ENCODE results near the gene IKZF3.
"Not testable (repeated sequence)": the region's sequence is repeated elsewhere in the genome, so short reads cannot be mapped to it uniquely, and the experiment has no call there.

Gene IKZF3

DNA sequence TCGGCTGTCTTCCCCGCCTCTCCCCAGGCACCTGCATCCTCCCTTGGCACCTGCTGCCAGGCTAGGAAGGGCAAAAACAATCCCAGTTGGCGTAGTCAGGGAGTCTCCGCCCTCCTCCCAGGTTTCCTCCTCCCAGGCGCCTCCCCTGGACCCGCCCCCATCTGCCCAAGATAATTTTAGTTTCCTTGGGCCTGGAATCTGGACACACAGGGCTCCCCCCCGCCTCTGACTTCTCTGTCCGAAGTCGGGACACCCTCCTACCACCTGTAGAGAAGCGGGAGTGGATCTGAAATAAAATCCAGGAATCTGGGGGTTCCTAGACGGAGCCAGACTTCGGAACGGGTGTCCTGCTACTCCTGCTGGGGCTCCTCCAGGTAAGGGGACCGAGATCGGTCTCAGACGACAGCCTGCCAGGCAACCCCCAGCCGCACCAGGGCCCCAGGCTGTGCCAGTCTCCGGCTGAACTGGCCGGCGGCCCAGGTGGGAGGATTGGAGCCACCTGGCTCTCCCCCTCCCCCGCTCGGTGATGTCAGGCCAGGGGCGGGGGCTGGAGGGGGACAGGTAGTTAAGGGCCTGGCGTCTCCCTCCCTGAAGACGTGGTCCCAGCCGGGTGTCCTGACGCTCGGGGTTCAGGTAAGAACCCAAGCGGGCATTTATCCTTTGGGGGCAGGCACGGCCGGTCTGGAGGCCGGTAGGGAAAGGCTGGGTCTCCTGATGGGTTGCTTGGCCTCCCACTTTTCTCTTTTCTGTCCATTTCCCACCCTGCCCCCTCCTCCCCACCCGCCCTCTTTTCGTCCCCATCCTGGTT lies 126.1 kb downstream of the IKZF3 start, which contains the start of gene GRB7:
Gene GRB7 (plus strand): TSS at position 179 of the 808 bp plus-strand sequence. CDS start 4,364 bp downstream, outside the sequence.
- DNase-seq: peak; percentile 71

DNA sequence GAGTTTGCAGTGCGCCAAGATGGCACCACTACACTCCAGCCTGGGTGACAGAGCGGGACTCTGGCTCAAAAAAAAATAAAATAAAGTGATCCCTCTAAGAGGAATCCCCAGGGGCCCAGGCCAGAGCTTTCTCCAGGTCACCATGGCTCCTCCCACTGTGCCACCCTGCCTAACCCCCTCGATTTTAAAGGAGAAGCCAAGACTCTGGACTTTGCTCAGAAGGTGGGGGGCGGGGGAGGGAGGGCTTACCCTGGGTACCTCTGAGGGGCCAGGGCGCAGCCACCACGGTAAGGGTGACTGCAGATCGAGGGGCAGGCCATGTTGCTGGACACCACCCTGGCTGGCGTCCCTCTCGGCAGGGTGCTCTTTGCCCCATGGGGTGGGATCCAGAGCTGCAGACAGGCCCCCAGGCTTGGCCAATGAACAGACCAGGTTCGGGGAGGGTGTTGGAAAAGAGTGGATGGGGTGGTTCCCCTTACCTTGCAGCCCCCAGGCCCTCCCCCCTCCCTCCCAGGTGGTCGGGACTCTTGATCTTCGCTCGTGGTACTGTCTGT lies 126.8 kb downstream of the IKZF3 start:
- DNase-seq: no peak

DNA sequence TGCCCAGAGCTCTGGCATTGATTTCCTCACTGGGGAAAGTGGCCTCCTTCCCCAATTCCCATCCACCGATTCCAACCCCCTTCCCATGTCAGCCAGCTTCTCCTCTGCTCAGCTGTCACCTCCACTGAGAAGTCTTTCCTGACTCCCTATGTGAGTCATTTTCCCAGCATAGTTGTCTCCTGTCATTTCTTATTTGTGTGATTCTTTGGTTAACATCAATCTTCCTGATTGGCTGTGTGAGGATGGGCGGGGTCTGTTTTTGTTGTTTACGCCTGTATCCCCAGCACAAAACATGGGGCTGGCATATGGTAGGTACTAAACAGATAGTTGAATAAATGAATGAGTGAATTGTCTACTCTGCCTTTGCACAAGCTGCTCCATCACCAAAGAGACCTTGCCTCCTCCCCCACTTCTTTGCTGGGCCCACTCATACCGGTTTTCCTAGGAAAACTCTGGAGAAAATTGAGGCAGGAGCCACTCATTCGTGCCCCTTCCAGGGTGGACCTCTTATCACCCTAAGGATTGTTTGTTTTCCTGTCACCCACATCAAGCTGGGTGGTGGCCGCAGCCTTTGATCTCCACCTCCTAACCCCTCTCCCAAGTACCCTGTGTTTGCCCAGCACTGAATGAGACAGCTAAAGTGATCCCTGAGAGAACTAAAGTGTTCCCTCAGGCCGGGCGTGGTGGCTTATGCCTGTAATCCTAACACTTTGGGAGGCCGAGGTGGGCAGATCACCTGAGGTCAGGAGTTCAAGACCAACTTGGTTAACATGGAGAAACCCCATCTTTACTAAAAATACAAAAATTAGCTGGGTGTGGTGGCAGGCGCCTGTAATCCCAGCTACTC lies 127.6 kb downstream of the IKZF3 start:
- no peak for DNase-seq

DNA sequence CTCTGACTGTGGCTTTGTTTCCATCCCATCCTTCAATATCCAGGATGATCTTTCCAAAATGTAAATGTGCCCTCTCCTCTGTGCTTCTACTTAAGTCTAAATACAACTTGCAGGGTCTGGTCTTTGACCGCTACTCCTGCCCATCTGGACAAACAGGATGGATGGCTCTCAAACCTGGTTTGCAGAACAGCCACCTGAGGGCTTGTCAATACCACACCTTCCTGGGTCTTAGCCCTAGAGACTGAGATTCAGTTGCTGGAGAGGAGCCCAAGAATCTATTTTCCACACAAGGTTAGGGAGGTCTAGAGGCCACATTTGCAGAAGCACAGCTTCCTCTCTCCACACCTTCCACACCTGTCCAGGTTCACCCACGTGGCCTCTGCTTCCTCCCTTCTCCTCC lies 128.2 kb downstream of the IKZF3 start:
- no peak for DNase-seq

DNA sequence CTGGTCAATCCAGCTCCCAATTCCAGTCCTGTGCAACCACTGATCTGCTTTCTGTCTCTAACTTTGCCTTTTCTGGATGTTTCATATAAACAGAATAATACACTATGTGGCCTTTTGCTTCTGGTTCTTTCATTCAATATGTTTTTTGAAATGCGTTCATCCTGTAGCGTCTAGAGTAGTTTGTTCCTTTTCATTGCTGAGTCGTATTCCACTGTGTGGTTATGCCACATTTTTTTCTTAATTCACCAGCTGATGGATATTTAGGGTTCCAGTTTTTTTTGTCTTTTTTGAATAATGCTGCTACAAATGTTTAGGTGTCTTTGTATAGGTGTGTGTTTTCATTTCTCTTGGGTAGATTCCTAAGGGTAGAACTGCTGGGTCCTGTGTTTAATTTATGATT lies 131.5 kb downstream of the IKZF3 start:
- no peak for DNase-seq

DNA sequence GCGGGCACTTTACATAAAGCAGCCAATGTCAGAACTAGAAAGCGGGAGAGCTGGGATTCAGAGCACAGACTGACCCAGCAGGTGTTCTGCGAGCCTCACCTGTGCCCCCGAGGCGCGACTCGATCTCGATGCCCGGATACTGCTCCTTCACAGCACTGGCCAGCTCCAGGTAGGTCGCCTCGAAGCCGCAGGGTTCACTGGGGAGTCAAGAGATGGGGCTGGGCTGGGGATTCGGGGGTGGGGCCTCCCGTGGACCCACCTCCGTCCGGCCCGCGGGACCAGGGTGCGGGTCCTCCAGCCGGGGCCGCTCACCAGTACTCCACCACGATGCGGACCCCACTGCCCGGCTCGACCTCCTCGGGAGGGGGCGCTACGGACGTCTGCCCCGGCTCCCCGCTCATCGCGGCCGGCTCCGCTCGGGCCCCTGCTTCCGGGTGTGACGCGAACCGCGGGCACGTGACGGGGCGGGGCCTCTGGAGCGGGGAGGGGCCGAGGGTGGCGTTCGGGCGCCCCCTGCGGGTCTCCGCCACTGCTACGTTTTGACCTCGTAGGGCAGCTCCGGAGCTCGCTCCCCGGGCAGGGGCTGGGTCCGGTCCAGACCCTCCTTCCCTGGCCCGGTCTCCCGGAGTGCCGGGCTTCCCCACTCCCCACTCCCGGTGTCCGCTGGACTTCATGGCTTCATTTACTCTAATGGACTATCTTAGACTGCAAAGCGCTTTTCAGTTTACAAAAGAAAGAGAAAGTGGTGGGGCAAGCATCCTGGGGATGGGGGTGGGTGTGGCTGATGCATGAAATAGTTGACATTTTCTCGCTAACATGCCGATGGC lies 133.8 kb downstream of the IKZF3 start, which contains the start of gene MIEN1:
Gene MIEN1 (minus strand): TSS at position 438 of the 827 bp plus-strand sequence. CDS start 37 bp downstream, at position 401.
- peak; percentile 74 for DNase-seq

DNA sequence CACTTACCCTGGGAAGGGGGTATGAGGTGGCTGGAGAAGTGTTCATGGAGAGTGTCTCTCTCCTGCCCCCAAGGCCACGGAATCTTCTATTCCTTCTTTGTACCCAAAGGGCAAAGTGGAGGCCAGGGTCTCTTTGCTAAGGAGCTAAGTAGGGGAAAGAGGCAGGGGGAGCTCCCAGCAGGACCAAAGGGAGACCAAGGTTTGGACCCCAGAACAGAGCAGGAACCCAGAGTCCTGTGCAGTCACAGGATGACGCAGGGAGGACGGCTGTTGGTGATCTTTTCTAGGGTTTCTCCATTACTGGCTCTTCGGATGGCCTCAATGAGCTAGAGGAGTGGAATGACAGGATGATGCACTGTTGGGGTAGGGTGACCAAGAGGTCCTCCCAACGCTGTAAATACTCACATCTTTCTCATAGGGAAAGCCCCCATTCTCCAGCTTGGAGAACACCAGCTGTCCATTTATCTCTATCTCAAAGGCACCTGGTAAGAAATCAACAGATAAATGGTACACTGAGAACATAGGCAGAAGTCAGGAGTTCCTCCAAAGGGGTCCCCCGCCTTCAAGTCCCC lies 134.7 kb downstream of the IKZF3 start:
- DNase-seq: no peak

DNA sequence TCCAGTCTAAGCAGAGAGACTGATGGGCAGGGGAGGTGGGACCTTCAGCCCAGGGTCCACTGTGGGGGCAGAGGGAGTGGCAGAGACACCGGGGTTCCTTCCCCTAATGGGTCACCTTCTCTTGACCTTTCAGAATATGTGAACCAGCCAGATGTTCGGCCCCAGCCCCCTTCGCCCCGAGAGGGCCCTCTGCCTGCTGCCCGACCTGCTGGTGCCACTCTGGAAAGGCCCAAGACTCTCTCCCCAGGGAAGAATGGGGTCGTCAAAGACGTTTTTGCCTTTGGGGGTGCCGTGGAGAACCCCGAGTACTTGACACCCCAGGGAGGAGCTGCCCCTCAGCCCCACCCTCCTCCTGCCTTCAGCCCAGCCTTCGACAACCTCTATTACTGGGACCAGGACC lies 136.6 kb downstream of the IKZF3 start:
- DNase-seq: no peak

DNA sequence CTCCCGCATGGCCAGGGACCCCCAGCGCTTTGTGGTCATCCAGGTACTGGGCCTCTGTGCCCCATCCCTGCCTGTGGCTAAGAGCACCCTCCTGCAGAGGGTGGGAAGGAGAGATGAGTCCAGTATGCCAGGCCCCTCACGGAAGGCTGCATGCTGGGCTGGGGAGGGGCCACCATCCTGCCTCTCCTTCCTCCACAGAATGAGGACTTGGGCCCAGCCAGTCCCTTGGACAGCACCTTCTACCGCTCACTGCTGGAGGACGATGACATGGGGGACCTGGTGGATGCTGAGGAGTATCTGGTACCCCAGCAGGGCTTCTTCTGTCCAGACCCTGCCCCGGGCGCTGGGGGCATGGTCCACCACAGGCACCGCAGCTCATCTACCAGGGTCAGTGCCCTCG lies 137.5 kb downstream of the IKZF3 start:
- no peak for DNase-seq

DNA sequence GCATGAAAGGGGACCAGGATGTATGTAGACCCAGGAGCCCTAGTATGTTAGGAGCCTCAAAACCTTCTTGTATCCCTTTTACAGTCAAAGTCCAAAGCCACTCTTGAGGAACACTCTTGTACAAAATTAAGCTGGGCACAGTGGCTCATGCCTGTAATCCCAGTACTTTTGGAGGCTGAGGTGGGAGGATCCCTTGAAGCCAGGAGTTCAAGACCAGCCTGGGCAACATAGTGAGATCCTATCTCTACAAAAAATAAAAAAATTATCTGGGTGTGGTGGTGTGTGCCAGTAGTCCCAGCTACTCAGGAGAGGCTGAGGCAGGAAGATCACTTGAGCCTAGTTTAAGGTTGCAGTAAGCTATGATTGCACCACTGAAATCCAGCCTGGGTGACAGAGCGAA lies 138.2 kb downstream of the IKZF3 start:
- DNase-seq: not testable (repeated sequence)

DNA sequence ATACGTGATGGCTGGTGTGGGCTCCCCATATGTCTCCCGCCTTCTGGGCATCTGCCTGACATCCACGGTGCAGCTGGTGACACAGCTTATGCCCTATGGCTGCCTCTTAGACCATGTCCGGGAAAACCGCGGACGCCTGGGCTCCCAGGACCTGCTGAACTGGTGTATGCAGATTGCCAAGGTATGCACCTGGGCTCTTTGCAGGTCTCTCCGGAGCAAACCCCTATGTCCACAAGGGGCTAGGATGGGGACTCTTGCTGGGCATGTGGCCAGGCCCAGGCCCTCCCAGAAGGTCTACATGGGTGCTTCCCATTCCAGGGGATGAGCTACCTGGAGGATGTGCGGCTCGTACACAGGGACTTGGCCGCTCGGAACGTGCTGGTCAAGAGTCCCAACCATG lies 139.4 kb downstream of the IKZF3 start:
- DNase-seq: no peak

DNA sequence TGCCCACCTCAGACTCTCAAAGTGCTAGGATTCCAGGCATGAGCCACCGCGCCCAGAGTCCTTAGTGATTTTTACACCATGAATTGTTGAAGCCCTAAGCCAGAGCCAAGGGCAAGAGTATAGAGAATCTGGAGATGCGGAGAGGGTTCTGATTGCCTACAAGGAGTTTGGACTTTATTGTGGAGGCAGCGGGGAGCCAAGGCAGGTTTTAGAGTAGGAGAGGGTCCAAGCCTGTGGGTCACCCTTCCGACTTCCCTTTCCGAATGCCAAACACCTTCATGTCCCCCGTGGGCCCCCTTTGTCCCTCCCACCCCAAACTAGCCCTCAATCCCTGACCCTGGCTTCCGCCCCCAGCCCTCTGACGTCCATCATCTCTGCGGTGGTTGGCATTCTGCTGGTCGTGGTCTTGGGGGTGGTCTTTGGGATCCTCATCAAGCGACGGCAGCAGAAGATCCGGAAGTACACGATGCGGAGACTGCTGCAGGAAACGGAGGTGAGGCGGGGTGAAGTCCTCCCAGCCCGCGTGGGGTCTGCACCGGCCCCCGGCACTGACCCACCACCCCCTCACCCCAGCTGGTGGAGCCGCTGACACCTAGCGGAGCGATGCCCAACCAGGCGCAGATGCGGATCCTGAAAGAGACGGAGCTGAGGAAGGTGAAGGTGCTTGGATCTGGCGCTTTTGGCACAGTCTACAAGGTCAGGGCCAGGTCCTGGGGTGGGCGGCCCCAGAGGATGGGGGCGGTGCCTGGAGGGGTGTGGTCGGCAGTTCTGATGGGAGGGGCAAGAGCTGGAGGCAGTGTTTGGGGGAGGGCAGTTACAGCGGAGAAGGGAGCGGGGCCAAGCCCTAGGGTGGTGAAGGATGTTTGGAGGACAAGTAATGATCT lies 140.9 kb downstream of the IKZF3 start:
- no peak for DNase-seq

DNA sequence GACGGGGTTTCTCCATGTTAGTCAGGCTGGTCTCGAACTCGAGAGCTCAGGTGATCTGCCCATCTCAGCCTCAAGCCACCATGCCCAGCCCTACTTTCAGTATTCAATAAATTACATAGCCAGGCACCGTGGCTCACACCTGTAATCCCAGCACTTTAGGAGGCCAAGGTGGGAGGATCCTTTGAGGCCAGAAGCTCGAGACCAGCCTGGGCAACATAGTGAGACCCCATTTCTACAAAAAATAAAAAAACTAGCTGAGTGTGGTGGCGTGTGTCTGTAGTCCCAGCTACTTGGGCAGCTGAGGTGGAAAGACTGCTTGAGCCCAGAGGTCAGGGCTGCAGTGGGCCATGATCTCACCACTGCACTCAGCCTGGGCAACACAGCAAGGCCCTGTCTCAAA lies 142.0 kb downstream of the IKZF3 start:
- no peak for DNase-seq

DNA sequence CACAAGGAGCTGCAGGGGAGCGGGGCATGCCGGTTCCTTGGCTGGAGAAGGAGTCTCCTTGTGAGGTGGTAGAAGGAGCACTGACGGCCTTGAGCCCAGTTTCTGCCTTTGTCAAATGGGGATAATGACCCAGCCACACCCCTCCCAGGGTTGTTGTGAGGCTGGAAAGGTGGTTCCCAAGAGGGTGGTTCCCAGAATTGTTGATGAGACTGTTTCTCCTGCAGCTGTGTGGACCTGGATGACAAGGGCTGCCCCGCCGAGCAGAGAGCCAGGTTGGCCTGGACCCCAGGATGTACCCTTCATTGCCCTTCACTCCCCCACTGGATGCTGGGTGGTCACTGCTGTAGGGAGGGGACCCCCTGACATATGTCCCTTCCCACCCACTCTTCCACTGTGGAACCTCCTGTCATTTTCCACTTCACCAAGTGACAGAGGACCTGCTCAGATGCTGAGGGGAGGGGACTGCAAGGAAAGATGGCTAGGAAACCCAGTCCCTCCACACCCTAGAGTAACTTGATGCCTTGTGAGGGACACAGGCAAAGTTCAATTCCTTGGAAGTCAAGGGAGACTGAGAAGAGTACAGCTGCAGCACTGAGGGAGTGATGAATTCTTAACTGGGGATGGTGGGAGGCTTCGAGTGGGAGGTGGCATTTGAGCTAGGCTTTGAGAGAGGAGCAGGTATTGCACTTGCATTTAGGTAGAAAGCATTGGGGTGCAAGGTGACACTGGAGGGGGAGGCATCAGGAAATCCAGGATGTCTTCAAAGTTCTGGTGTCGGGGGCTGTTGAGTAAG lies 144.4 kb downstream of the IKZF3 start:
- DNase-seq: no peak

DNA sequence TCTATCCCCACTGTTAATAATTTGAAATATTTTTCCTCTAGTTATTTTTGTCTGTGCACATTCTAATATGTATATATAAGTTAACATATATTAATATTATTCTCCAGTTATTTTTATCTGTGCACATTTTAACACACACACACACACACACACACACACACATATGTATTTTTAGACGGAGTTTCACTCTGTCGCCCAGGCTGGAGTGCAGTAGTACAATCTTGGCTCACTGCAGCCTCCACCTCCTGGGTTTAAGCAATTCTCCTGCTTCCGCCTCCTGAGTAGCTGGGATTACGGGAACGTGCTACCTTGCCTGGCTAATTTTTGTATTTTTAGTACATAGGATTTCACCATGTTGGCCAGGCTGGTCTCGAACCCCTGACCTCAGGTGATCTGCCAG lies 146.5 kb downstream of the IKZF3 start:
- DNase-seq: no peak

DNA sequence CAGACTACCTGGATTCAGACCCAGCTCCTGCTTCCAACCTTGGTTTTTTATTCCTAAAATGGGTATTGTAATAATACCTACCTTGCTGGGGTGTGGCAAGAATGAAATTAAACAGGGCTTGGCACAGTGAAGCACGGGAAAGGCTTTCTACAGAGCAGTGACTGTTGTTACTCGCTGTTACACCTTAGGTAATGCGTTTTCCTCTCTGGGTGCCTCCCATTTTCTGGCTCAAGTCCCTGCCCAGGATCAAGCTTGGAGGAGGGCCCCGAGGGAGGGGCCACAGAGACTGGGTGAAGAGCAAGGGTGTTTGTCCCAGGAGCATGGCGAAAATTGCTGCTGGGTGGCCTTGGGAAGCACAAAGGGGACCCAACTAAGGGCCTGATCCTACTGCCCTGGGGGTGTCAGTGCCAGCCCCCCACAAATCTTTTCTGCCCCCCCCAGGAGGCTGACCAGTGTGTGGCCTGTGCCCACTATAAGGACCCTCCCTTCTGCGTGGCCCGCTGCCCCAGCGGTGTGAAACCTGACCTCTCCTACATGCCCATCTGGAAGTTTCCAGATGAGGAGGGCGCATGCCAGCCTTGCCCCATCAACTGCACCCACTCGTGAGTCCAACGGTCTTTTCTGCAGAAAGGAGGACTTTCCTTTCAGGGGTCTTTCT lies 147.1 kb downstream of the IKZF3 start:
- DNase-seq: no peak

DNA sequence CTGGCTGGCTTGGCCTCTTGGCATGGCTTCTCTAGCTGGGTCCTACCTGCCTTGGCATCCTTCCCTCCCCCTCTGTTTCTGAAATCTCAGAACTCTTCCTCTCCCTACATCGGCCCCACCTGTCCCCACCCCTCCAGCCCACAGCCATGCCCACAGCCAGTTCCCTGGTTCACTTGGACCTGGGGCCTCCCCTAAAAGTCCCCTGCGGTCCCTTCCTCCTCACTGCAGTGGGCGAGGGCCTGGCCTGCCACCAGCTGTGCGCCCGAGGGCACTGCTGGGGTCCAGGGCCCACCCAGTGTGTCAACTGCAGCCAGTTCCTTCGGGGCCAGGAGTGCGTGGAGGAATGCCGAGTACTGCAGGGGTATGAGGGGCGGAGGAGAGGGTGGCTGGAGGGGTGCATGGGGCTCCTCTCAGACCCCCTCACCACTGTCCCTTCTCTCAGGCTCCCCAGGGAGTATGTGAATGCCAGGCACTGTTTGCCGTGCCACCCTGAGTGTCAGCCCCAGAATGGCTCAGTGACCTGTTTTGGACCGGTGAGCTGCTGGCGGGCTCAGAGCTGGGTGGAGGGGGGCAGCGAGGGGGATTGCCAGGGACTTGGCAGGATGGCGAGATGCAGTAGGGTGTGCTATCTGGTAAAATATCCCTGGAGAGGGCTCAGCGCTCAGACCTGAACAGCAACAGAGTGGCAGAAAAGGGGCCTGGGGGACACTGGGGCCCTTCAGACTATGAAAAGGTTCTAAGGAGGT lies 147.9 kb downstream of the IKZF3 start:
- no peak for DNase-seq

DNA sequence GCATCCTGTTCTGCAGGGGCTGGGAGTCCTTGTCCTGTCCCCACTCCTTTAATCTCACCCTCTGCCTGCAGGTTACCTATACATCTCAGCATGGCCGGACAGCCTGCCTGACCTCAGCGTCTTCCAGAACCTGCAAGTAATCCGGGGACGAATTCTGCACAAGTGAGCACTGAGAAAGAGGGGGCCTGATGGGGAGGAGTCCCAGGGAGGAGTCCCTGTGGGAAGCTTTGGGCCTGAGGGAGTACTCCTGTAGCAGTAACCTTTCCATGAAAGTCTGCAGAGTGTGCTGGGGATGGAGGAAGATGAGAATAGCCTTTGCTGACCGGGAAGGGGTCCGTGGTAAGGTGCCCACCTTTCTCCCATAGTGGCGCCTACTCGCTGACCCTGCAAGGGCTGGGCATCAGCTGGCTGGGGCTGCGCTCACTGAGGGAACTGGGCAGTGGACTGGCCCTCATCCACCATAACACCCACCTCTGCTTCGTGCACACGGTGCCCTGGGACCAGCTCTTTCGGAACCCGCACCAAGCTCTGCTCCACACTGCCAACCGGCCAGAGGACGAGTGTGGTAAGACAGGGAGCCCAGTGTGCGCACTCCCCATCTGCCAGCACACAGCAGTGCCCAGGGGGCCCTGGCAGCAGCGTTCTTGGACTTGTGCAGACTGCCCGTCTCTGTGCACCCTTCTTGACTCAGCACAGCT lies 148.6 kb downstream of the IKZF3 start:
- DNase-seq: no peak
